Panc1 (cell line): Measurements from ENCODE around the gene CUEDC1. TPM values are rescaled to one million over a fixed set of nuclear protein-coding genes. Genes with fewer than 3 reads are reported as not detected.

Experiments used
- ATAC-seq: fragments of 200-7000 bp; cut with Tn5 transposase; 2 replicates; pipeline ENCODE4 v1.9.1; 2020; ENCODE audit warnings: mild to moderate bottlenecking, moderate library complexity
- BruUV-seq: library from RNA; stranded (reverse); fragments of 400-500 nt; replicated peaks from 2 replicates; lab custom pipeline; 2021; lab: Mats Ljungman, UMichigan
- CTCF ChIA-PET: fragments of 300-600 bp; sonication (Branson Sonifier 250); formaldehyde crosslinking; loops from one replicate; lab custom pipeline; 2022; ENCODE audit warnings: antibody characterized with exemption; lab: Charles Lee
- POLR2A ChIA-PET: fragments of 300-600 bp; sonication (Branson Sonifier 250); formaldehyde crosslinking; loops from one replicate; lab custom pipeline; 2022; ENCODE audit warnings: antibody characterized with exemption; lab: Charles Lee
- DNase-seq: peaks from one replicate; pipeline ENCODE4 v3.0.0-alpha.2; 2010; ENCODE audit warnings: low read depth, low spot score
- H3K27ac ChIP-seq: 2 replicates; pipeline ENCODE4 v1.5.1; 2011; ENCODE audit warnings: mild to moderate bottlenecking, low read length, inconsistent platforms
- H3K27me3 ChIP-seq: fragments of 200-500 bp; sonication (Bioruptor generic); 2 replicates; pipeline ENCODE4 v1.6.0; 2014; ENCODE audit warnings: low read length, inconsistent platforms; ENCODE audit not compliant: control insufficient read depth, insufficient read depth
- H3K36me3 ChIP-seq: fragments of 200-500 bp; sonication (Bioruptor generic); 2 replicates; pipeline ENCODE4 v1.5.1; 2014; ENCODE audit warnings: inconsistent platforms, mild to moderate bottlenecking, low read length, moderate library complexity; ENCODE audit not compliant: control insufficient read depth, insufficient read depth
- H3K4me1 ChIP-seq: 2 replicates; pipeline ENCODE4 v1.5.1; 2011; ENCODE audit warnings: inconsistent platforms, mild to moderate bottlenecking, low read length, moderate library complexity; ENCODE audit not compliant: control insufficient read depth, insufficient read depth
- H3K4me3 ChIP-seq, 2 experiments: 2 replicates each; pipeline ENCODE4 v1.5.1; 2011 to 2012; ENCODE audit warnings: low read depth in 2 of 2, low read length in 2 of 2, mild to moderate bottlenecking in 2 of 2, inconsistent platforms in 1 of 2, moderate library complexity in 1 of 2
- H3K9me3 ChIP-seq: fragments of 200-500 bp; sonication (Bioruptor generic); 2 replicates; pipeline ENCODE4 v1.5.1; 2014; ENCODE audit warnings: low read depth, mild to moderate bottlenecking, inconsistent platforms, low read length, moderate library complexity; ENCODE audit not compliant: control insufficient read depth, insufficient read depth
- POLR2AphosphoS5 ChIP-seq: IDR thresholded peaks from 2 replicates; pipeline ENCODE4 v1.6.1; 2012; ENCODE audit warnings: mild to moderate bottlenecking, low read depth, low read length, moderate library complexity
- REST ChIP-seq, 2 experiments: IDR thresholded peaks; 2 replicates each; pipeline ENCODE4 v1.6.1; 2011 to 2012; ENCODE audit warnings: low read depth in 2 of 2, control low read depth in 1 of 2, low read length in 1 of 2, mild to moderate bottlenecking in 1 of 2, moderate library complexity in 1 of 2; ENCODE audit not compliant: insufficient read depth in 1 of 2
- SIN3A ChIP-seq: IDR thresholded peaks from 2 replicates; pipeline ENCODE4 v1.6.1; 2012; ENCODE audit warnings: low read depth, mild to moderate bottlenecking, low read length, moderate library complexity, borderline replicate concordance; ENCODE audit not compliant: insufficient read depth
- TCF7L2 ChIP-seq: IDR thresholded peaks from 2 replicates; pipeline ENCODE4 v1.6.1; 2011; ENCODE audit warnings: mild to moderate bottlenecking, low read depth, low read length, inconsistent platforms
- in situ Hi-C: cut with HindIII; loops from 2 replicates; pipeline ENCODE4 v1.10.0; 2016; ENCODE audit warnings: low sequenced_read_pairs, low pct_unique_long_range_greater_than_20kb
- intact Hi-C: fragments of 100-400 bp; cut with micrococcal nuclease; formaldehyde crosslinking; loops from one replicate; pipeline ENCODE4 v1.10.0; 2022; ENCODE audit not compliant: unreplicated experiment
- total RNA-seq: library from RNA; stranded (reverse); gene quantifications from one replicate; pipeline ENCODE4 v1.2.1, GENCODE V29; 2021; ENCODE audit not compliant: unreplicated experiment
- TF ChIP-seq, protein P1 (sequence below): fragments of 450-650 bp; IDR thresholded peaks from 2 replicates; pipeline ENCODE4 v1.5.1; 2017; ENCODE audit warnings: mild to moderate bottlenecking

Gene CUEDC1
- total RNA-seq, 1 experiment from 2014 or later: 103 TPM

DNA sequence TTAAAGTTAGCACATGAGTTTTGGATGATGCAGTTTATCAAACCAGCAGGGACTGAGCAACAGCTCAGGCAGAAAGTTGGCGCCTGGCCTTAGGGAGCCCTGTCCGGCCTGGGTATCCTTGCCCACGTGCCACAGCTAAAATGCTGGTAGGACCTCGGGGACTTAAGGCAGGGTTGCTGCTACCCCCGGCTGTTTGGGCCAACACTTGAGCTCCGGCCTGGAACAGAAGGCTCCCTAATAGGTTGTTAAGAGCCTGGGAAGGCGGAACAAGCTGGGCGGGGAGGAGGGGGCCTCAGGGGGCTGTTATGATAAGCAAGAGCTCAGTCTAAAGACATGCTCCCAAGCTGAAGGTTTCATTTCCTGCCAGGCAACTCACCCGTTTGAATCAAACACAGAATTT is 39.7 kb downstream of the CUEDC1 start:
- H3K27ac ChIP-seq: peak overlapping the region; percentile 1
- TF ChIP-seq TCF7L2 (no peak), SIN3A (no peak), REST (IDR thresholded peaks at IDR 0.05; ENCODE audit: insufficient read depth in 1 of 2, low read depth in 2 of 2, low read length in 1 of 2) (no peak), POLR2AphosphoS5 (no peak)
- TF ChIP-seq, protein P1, sequence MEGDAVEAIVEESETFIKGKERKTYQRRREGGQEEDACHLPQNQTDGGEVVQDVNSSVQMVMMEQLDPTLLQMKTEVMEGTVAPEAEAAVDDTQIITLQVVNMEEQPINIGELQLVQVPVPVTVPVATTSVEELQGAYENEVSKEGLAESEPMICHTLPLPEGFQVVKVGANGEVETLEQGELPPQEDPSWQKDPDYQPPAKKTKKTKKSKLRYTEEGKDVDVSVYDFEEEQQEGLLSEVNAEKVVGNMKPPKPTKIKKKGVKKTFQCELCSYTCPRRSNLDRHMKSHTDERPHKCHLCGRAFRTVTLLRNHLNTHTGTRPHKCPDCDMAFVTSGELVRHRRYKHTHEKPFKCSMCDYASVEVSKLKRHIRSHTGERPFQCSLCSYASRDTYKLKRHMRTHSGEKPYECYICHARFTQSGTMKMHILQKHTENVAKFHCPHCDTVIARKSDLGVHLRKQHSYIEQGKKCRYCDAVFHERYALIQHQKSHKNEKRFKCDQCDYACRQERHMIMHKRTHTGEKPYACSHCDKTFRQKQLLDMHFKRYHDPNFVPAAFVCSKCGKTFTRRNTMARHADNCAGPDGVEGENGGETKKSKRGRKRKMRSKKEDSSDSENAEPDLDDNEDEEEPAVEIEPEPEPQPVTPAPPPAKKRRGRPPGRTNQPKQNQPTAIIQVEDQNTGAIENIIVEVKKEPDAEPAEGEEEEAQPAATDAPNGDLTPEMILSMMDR: no peak
- no TSS peak for BruUV-seq
- POLR2A ChIA-PET: no interaction called here
- in situ Hi-C loops: no loop called here
- H3K27me3 ChIP-seq: no peaks in the 10 kb centered on the region
- ATAC-seq (no peak), DNase-seq (no peak)
- no peak overlapping the region for H3K4me3 ChIP-seq
- H3K9me3 ChIP-seq: no peaks in the 10 kb centered on the region
- intact Hi-C loops: no loop called here
- no peaks in the 10 kb centered on the region for H3K36me3 ChIP-seq
- peaks cover 69% of the 10 kb centered on the region for H3K4me1 ChIP-seq
- CTCF ChIA-PET: no interaction called here

- in situ Hi-C loops: no loop called here
- H3K27ac ChIP-seq: peak overlapping the region; percentile 60
- ATAC-seq (no peak), DNase-seq (no peak)
- no peaks in the 10 kb centered on the region for H3K9me3 ChIP-seq
- intact Hi-C loops: no loop called here
- H3K27me3 ChIP-seq: no peaks in the 10 kb centered on the region
- no TSS peak for BruUV-seq
- no peak overlapping the region for H3K4me3 ChIP-seq
- no peaks in the 10 kb centered on the region for H3K36me3 ChIP-seq
- TF ChIP-seq POLR2AphosphoS5 (no peak), SIN3A (no peak), TCF7L2 (no peak), REST (IDR thresholded peaks at IDR 0.05; ENCODE audit: insufficient read depth in 1 of 2, low read depth in 2 of 2, low read length in 1 of 2) (no peak)
- TF ChIP-seq, protein P1: no peak
- CTCF ChIA-PET: no interaction called here
- POLR2A ChIA-PET: no interaction called here
- peaks cover 65% of the 10 kb centered on the region for H3K4me1 ChIP-seq
Observed at GRCh38 chr17:57914273-57915142, 40.7 kb downstream of the CUEDC1 start.
